Measurements from ENCODE around the gene ATP4B. TPM values are rescaled to one million over a fixed set of nuclear protein-coding genes. Genes with fewer than 3 reads are reported as not detected.

ATP4B gene
- total RNA-seq = not detected

DNA sequence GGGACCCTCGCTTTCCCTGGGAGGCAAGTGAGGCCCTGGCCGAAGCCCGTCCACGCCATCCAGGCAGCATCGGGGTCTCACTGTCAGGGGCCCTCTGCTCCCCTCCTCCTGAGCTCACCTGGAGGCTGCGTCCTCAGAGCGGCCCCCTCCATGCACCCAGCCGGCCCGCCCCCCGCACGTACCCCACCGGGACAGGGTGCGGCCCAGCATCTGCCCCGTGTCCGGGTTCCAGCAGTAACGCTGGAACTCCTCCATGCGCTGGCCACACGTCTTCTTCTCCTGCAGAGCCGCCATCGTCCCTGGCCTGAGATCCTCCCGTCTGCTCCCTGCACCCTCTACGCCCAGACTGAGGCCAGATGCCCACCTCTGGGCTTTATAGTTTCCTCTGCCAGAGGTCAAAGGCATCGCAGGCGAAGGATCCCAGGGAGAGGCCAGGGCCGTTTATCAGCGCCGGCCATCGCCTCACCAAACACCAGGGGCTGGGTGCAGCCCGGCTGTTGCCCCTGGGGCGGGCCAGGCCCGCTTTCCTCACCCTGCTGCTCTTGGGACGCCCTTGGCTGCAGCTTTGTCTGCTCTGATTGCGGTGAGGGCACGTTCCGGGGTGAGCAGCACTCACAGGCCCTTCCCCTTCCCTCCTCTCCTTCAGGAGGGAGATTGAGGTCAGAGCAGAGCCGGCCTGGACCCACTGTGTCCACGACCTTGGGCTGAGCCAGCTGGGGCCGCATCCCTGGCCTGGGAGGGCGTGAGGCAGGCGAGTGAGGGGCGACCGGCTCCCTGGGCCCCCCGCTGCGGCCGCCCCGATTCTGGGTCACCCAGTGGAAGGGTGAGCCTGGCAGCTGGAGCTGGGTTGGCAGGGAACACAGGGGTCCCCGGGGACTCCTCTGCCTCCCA is at the start of gene ATP4B:
ATP4B (minus strand) TSS at position 348 of the 891 bp plus-strand sequence; CDS start at position 294, 54 bp downstream.
- no peak for DNase-seq (ENCODE audit: low spot score)

DNA sequence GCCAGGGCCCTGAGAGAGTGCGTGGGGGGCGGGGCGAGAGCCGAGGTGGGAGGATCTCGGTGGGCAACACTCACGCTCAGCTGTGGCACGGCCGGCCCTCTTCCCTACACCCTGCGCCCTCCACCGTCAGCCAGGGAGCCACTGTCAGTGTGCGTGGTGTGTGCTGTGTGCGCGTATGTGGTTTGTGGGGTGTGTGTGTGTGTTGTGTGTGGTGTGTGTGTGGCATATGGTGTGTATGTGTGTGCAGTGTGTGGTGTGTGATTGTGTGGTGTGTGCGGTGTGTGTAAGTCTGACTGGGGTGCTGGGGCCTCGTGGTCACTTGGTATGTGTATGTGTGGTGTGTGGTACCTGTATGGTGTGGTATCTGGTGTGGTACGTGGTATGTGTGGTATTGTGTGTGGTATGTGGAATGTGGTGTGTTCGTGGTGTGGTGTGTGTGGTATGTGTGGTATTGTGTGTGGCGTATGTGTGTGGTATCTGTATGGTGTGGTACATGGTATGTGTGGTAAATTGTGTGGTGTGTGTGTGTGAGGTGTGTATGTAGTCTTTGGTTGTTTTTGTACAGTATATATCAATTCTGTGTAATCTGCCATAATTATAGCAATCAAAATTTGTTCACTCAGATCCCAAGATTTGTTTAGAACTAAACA is 14.1 kb upstream of the ATP4B start:
- no peak for DNase-seq (ENCODE audit: low spot score)

DNA sequence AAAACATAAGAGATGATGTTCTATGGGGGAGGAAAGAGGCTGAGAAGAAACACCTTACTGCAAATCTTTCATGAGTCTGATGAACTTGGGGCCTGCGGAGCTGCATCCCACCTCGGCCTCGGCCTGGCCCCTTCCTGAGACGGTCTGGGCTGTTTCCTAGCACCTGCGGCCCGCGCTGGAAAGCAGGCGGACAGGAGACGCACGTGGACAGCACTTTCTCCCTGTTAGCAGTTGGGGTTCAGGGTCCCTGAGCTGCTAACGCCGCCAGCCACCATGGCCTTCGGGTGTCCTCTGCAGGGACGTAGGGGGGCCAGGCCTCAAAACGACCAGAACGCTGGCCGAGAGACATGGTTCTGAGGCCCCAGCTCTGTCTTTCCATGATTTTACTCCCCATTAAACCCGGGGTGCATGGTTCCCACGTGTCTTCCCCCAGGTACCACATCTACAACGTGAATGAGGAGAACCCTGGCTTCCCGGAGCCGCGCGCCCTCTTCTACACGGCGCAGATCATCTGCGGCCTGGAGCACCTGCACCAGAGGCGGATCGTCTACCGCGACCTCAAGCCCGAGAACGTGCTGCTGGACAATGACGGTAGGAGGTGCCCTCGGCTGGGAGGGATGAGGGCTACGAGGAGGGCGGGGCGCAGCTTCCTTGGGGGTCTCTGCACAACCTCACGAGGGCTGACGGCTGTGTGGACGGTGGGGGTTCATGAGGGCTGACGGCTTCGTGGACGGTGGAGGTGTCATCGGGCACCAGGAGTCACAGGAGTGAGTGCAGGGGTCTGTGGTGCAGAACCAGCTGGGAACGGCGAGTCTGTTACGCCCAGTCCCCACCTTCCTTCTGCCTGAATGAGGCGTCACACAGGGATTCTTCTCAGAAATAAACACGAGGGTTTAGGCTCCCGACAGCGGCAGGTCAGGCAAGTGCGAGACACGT is 13.3 kb upstream of the ATP4B start:
- DNase-seq (ENCODE audit: low spot score) = no peak

DNA sequence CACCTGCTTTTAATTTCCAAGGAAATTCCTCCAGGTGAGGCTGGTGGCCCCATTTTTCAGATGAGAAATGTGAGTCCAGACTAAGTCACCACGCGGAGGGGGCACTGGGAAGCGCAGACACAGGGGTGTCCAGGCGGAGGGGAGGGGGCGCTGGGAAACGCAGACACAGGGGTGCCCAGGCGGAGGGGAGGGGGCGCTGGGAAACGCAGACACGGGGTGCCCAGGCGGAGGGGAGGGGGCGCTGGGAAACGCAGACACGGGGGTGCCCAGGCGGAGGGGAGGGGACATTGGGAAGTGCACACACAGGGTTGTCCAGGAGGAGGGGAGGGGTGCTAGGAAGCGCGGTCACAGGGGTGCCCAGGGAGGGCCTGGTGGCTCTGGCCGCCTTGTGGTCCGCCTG is 12.5 kb upstream of the ATP4B start:
- no peak for DNase-seq (ENCODE audit: low spot score)

DNA sequence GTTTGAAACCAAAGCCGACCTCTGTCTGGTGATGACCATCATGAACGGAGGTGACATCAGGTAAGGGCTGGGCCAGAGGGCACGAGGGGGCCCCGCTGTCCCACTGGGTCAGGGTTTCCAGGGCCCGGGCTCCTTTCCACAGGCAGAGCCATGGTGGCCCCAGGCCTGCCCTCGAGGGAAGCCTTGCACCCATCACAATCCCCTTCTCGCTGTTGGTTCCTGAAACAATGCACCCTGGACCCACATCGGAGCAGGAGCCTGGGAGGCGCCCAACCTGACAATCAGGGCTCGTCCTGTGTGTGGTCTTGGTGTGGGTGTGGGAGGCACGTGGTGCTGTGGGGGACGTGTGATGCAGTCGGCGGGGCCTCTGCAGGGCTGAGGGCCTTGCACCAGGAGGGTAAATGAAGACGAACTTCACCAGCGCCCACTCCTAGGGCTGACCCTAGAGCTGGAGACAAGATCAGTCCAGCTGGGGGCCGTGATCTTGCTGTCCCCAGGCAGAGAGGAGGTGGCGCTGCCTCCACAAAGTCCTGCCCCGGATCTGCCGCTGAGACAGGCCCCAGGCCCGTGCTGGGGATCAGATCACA is 11.8 kb upstream of the ATP4B start:
- DNase-seq (ENCODE audit: low spot score) = no peak

DNA sequence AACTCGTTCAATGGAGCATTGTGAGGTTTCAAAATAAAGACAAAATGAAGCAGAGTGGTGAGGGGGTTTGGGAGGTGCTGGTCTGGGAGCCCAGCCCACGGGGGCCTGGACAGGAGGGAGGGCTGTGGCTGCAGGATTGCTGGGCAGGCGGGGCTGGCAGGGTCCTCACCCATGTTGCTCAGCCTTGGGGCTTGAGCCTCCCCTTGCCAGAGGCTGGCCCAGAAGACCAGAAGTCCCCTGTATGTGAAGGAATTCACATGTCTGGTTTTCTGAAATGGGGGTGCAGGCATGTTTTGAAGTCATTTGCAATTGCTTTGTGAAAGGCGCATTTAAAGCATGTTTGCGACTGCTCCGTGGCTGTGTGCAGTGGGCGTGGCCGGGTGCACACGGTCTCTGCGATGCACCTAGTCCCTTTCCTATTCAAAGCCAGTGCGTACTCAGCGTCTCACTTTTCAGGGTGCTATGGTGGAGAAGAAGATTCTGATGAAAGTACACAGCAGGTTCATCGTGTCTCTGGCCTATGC is 11.3 kb upstream of the ATP4B start:
- DNase-seq (ENCODE audit: low spot score) = no peak

DNA sequence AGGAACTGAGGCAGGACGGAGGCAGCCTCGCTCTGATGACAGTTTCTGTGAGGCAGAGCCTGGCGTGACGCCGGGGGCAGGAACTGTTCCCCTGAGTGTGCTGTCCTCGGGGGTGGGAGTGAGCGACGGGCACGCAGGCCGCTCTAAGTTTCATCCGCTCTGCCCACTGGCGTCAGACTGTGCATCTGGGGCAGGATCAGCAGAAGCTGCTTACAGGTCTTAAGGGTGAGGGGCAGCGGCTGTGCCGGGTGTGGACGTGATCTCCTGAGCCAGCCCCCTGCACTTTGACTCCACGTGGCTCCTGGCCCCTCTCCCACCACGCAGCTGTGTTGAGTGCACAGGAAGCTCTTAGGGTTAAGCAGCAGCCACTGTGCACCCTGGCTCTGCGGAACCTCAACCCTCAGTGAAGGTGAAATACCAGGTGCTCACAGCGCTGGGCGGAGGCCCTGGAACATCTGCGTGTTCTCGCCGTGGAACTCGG is 10.5 kb upstream of the ATP4B start:
- no peak for DNase-seq (ENCODE audit: low spot score)

DNA sequence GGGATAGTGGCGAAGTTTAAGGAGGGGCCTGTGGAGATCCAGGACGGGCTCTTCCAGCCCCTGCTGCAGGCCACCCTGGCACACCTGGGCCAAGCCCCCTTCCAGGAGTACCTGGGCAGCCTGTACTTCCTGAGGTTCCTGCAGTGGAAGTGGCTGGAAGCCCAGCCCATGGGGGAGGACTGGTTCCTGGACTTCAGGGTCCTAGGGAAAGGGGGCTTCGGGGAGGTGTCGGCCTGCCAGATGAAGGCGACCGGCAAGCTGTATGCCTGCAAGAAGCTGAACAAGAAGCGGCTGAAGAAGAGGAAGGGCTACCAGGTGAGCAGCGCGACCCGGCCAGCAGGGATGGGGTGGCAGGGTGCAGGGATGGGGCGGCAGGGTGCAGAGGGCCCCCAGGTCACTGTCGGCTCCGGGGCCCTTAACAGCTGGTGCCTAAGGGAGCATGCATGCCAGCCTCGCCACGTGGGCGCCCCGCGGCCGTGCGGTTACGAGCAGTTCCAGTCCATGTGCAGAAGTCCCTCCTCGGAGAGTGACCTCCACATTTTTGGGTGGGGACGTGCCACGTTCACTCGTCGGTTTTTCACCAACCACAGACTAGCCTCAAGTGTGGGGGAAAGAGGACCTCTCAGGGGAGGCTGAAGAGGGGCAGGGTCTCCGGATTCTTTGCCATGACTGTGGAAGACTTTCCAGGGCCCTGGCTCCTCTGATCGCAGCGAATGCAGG is 9.9 kb upstream of the ATP4B start:
- DNase-seq (ENCODE audit: low spot score) = no peak

DNA sequence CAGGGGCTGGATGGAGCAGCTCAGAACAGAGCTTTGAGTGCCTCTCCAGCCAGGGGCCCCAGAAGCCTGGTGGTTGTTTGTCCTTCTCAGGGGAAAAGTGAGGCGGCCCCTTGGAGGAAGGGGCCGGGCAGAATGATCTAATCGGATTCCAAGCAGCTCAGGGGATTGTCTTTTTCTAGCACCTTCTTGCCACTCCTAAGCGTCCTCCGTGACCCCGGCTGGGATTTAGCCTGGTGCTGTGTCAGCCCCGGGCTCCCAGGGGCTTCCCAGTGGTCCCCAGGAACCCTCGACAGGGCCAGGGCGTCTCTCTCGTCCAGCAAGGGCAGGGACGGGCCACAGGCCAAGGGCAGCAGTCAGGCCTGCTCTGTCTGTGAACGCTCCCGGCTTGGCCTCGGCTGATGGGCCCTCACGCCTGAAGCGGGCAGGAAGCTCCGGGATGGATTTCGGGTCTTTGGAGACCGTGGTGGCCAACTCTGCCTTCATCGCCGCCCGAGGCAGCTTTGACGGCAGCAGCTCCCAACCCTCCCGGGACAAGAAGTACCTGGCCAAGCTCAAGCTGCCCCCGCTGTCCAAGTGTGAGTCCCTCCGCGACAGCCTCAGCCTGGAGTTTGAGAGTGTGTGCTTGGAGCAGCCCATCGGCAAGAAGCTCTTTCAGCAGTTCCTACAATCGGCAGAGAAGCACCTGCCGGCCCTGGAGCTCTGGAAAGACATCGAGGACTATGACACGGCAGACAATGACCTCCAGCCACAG is 9.1 kb upstream of the ATP4B start, which contains the start of gene GRK1:
GRK1 (plus strand) TSS at position 269 of the 751 bp plus-strand sequence; CDS start at position 437, 168 bp downstream.
- DNase-seq (ENCODE audit: low spot score) = no peak

DNA sequence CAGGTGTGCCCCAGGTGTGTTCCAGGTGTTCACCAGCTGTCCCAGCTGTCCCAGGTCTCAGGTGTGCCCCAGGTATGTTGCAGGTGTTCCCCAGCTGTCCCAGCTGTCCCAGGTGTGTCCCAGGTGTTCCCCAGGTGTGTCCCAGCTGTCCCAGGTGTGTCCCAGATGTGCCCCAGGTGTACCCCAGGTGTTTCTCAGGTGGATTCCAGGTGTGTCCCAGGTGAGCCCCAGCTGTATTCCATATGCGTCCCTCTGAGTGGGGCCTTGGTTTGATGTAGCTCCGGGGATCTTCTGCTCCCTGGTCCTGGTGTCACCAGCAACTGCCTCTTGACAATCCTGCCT is 8.3 kb upstream of the ATP4B start:
- no peak for DNase-seq (ENCODE audit: low spot score)

DNA sequence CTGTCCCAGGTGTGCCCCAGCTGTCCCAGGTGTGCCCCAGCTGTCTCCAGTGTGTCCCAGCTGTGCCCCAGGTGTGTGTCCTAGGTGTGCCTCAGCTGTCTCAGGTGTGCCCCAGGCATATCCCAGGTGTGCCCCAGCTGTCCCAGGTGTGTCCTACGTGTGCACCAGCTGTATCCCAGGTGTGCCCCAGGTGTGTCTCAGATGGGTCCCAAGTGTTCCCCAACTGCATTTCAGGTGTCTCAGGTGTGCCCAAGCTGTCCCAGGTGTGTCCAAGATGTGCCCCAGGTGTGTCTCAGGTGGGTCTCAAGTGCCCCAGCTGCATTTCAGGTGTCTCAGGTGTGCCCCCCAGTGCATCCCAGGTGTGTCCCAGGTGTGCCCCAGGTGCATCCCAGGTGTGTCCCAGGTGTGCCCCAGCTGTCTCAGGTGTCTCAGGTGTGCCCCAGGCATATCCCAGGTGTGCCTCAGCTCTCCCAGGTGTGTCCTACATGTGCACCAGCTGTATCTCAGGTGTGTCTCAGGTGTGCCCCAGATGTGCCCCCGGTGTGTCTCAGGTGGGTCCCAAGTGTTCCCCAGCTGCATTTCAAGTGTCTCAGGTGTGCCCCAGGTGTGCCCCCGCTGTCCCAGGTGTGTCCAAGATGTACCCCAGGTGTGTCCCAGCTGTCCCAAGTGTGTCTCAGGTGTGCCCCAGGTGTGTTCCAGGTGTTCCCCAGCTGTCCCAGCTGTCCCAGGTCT is 7.8 kb upstream of the ATP4B start:
- DNase-seq (ENCODE audit: low spot score) = no peak

DNA sequence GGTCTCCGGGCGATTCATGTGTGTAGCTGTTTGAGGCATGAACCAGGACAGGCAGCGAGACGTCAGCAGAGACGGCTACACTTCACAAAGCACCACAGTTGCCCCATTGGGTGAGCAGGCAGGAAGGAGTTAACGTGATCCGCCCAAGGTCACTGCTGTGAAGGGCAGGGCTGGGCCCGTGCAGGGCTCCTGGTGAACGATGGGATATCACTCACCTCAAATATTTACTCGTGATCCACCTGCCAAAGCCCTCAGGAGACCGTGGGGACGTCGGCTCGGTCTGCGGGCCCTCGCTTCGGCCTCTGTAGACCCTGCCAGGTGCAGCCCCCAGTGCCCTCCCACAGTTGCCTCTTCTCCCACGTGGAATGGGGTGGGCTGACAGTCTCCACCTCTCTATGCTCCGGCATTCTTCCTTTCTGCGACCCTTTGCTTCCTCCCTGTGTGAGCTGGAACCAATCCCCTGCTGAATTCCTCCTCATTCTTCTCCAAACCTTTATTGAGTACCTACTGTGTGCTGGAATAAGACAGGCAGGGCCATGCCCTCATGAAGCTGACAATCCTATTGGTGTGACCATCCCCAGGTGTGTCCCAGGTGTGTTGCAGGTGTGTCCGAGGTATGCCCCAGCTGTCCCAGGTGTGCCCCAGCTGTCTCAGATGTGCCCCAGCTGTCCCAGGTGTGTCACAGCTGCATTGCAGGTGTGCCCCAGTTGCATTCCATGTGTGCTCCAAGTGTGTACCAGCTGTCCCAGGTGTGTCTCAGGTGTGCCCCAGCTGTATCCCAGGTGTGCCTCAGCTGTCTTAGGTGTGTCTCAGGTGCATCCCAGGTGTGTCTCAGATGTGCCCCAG is 7.0 kb upstream of the ATP4B start:
- DNase-seq (ENCODE audit: low spot score) = no peak

DNA sequence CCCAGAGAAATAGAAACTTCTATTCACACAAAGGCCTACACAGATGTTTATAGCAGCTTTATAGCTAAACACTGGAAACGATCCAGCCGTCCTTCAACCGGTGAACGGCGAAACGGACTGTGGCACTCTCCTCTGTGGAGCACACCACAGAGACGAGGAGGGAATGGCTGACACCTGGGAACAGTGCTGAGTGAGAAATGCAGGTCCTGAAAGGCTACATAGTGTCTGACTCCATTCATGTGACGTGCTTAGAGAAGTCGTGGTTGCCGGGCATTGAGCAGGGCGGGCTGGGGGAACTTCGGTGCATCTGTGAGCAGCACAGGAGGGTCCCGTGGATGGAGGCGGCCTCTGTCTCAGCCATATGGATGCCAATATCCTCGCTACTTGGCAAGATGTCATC is 5.9 kb upstream of the ATP4B start:
- no peak for DNase-seq (ENCODE audit: low spot score)

DNA sequence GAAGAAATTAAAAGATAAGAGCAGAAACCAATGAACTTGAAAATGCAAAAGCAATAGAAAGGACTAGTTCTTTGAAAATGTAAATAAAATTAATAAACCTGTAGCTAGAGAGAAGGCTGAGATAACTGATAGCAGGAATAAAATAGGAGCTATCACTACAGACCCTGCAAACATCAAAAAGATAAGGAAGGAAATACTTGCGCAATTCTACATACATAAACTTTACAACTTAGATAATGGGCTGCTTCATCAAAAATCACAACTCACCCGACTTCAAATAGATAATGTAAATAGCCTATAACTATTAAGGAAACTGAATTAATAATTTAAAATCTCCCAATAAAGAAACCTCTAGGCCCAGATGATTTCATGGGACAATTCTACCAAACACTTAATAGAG is 3.5 kb upstream of the ATP4B start:
- DNase-seq (ENCODE audit: low spot score) = no peak

DNA sequence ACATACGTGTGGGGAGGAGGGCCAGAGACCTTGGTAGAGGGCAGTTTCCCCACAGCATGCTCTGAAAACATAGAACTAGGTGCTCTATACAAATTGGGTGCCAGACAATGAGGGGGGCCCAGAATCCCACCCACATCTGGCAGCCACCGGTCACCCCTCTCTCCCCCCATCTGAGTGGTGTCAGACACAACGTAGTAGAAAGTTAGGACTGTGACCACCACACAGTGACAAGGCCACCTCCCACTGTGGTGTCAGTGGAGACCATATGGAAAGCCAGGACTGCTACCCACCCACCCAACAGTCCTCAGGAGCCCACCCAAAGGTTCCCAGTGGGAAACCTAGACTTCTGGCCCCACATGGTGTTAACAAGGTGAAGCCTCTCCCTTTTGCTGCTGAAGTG is 2.1 kb upstream of the ATP4B start:
- DNase-seq (ENCODE audit: low spot score) = no peak

DNA sequence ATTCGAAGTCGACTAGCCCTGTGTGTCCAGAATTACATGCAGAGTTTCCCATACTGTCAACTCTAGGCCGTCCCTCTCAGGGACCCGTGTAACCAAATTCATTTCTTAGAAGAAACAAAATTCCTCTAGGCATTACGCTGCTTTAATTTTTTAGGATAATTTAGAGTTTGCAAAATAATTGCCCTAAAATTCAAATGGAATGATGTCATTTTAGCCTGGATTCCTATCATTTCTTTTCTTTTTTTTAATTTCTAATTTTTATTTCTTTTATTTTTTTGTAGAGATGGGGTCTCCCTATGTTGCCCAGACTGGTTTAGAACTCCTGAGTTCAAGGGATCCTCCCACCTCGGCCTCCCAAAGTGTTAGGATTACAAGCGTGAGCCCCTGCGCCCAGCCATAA is 1.3 kb upstream of the ATP4B start:
- DNase-seq (ENCODE audit: low spot score) = no peak

DNA sequence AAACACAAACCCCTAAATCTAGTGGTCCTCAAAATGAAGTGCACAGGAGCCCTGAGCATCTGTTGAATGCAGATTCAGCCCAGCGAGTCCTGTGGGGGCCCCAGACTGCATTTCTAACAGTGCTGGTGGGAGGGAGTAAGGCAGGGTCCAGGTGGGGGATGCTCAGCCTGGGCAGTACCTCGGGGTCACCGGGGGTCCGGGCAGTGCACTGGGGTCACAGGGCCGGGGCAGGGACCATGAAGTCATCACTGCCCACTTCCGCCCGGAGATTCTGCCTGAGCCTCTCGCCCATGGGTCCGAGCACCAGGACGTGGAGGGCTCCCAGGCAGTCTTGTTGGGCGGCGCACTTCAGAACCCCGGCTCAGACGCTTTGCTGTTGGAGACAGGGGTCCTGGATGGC is 838 bp upstream of the ATP4B start:
- no peak for DNase-seq (ENCODE audit: low spot score)
